MM.1S (cell line): ENCODE data around the gene SPTBN1.

ENCODE experiments used
- DNase-seq: peaks from one replicate; pipeline ENCODE4 v3.0.0-alpha.2; 2015
- H2AFZ ChIP-seq: fragments of 300-600 bp; sonication (generic); 2 replicates; pipeline ENCODE4 v1.6.0; 2016; ENCODE audit warnings: antibody characterized with exemption, low read length
- H3F3A ChIP-seq: fragments of 300-600 bp; sonication (generic); 2 replicates; pipeline ENCODE4 v1.6.1; 2016; ENCODE audit warnings: mild to moderate bottlenecking, antibody characterized with exemption, low read length, moderate library complexity, mixed read lengths; ENCODE audit not compliant: insufficient read depth
- H3K27ac ChIP-seq: fragments of 300-600 bp; sonication (generic); 2 replicates; pipeline ENCODE4 v1.5.1; 2016; ENCODE audit warnings: mild to moderate bottlenecking, low read length
- H3K27me3 ChIP-seq: fragments of 300-600 bp; sonication (generic); replicated peaks from 2 replicates; pipeline ENCODE4 v1.6.0; 2016; ENCODE audit warnings: low read length; ENCODE audit not compliant: insufficient read depth
- H3K36me3 ChIP-seq: fragments of 300-600 bp; sonication (generic); replicated peaks from 2 replicates; pipeline ENCODE4 v1.6.1; 2016; ENCODE audit warnings: mild to moderate bottlenecking, low read length, mixed read lengths; ENCODE audit not compliant: insufficient read depth
- H3K4me1 ChIP-seq: fragments of 300-600 bp; sonication (generic); 2 replicates; pipeline ENCODE4 v1.6.1; 2016; ENCODE audit warnings: low read length, mixed read lengths
- H3K4me2 ChIP-seq: fragments of 300-600 bp; sonication (generic); 2 replicates; pipeline ENCODE4 v1.6.0; 2016; ENCODE audit warnings: low read depth, low read length
- H3K4me3 ChIP-seq: fragments of 300-600 bp; sonication (generic); 2 replicates; pipeline ENCODE4 v1.5.1; 2016; ENCODE audit warnings: low read length, mixed read lengths
- H3K79me2 ChIP-seq: fragments of 300-600 bp; sonication (generic); 2 replicates; pipeline ENCODE4 v1.6.1; 2016; ENCODE audit warnings: mixed run types, low read length, mixed read lengths
- H3K9ac ChIP-seq: fragments of 300-600 bp; sonication (generic); 2 replicates; pipeline ENCODE4 v1.6.1; 2016; ENCODE audit warnings: low read length, mixed read lengths
- H3K9me2 ChIP-seq: fragments of 300-600 bp; sonication (generic); replicated peaks from 2 replicates; pipeline ENCODE4 v1.6.1; 2016; ENCODE audit warnings: mild to moderate bottlenecking, low read length, mixed read lengths; ENCODE audit not compliant: insufficient read depth
- H3K9me3 ChIP-seq: fragments of 300-600 bp; sonication (generic); replicated peaks from 2 replicates; pipeline ENCODE4 v1.6.1; 2016; ENCODE audit warnings: mild to moderate bottlenecking, low read length, mixed read lengths; ENCODE audit not compliant: insufficient read depth
- H4K20me1 ChIP-seq: fragments of 300-600 bp; sonication (generic); 2 replicates; pipeline ENCODE4 v1.6.1; 2016; ENCODE audit warnings: mild to moderate bottlenecking, low read length, moderate library complexity, mixed read lengths; ENCODE audit not compliant: insufficient read depth
- CTCF ChIP-seq: fragments of 300-600 bp; sonication (generic); IDR thresholded peaks from 2 replicates; pipeline ENCODE4 v1.5.1; 2016; ENCODE audit warnings: antibody characterized with exemption, low read length, mixed read lengths
- EZH2 ChIP-seq: fragments of 300-600 bp; sonication (generic); optimal IDR thresholded peaks from 2 replicates; pipeline ENCODE3; 2017; ENCODE audit warnings: low read depth, mild to moderate bottlenecking, antibody characterized with exemption, low read length, mixed read lengths
- EZH2phosphoT487 ChIP-seq: fragments of 300-600 bp; sonication (generic); IDR thresholded peaks from 2 replicates; pipeline ENCODE4 v1.6.1; 2018; ENCODE audit warnings: antibody characterized with exemption, low read length

Gene SPTBN1

GRCh38 chr2:54572636-54573536 lies 116.8 kb downstream of the SPTBN1 start:
- no peaks in the 10 kb centered on the region for H4K20me1 ChIP-seq
- H3K27ac ChIP-seq = no peak overlapping the region

GRCh38 chr2:54573537-54573919 lies 117.4 kb downstream of the SPTBN1 start:
- no peaks in the 10 kb centered on the region for H3K36me3 ChIP-seq
- peaks cover 39% of the 10 kb centered on the region for H3F3A ChIP-seq
- no peak for TF ChIP-seq CTCF
- TF ChIP-seq EZH2phosphoT487 = no peak
- TF ChIP-seq EZH2 = no peak
- no peak overlapping the region for H3K4me3 ChIP-seq
- no peaks in the 10 kb centered on the region for H3K9me2 ChIP-seq
- no peaks in the 10 kb centered on the region for H3K9me3 ChIP-seq
- peaks cover 80% of the 10 kb centered on the region for H3K4me1 ChIP-seq
- peaks cover 100% of the 10 kb centered on the region for H3K79me2 ChIP-seq
- no peaks in the 10 kb centered on the region for H3K27me3 ChIP-seq
- H4K20me1 ChIP-seq = no peaks in the 10 kb centered on the region
- H3K9ac ChIP-seq = no peak overlapping the region
- no peak for DNase-seq
- H3K4me2 ChIP-seq = no peak overlapping the region
- H2AFZ ChIP-seq = no peak overlapping the region
- H3K27ac ChIP-seq = no peak overlapping the region

More at GRCh38 chr2:54572636-54573536, 116.8 kb downstream of the SPTBN1 start:
- no peaks in the 10 kb centered on the region for H3K9me2 ChIP-seq
- no peaks in the 10 kb centered on the region for H3K36me3 ChIP-seq
- H3K4me2 ChIP-seq = no peak overlapping the region
- no peak overlapping the region for H3K4me3 ChIP-seq
- peaks cover 42% of the 10 kb centered on the region for H3F3A ChIP-seq
- peaks cover 77% of the 10 kb centered on the region for H3K4me1 ChIP-seq
- no peak overlapping the region for H2AFZ ChIP-seq
- peaks cover 100% of the 10 kb centered on the region for H3K79me2 ChIP-seq
- H3K27me3 ChIP-seq = no peaks in the 10 kb centered on the region
- DNase-seq = no peak
- no peak for TF ChIP-seq CTCF
- no peak for TF ChIP-seq EZH2
- TF ChIP-seq EZH2phosphoT487 = no peak
- no peaks in the 10 kb centered on the region for H3K9me3 ChIP-seq
- H3K9ac ChIP-seq = no peak overlapping the region

GRCh38 chr2:54574107-54574859 lies 118.2 kb downstream of the SPTBN1 start:
- no peak overlapping the region for H3K4me2 ChIP-seq
- no peaks in the 10 kb centered on the region for H3K9me3 ChIP-seq
- H2AFZ ChIP-seq = no peak overlapping the region
- 0 out of 2 replicates have a peak, but pooled peaks cover 7% of the 10 kb centered on the region for H4K20me1 ChIP-seq
- no peak overlapping the region for H3K27ac ChIP-seq
- no peaks in the 10 kb centered on the region for H3K9me2 ChIP-seq
- peaks cover 100% of the 10 kb centered on the region for H3K79me2 ChIP-seq
- no peaks in the 10 kb centered on the region for H3K27me3 ChIP-seq
- peaks cover 39% of the 10 kb centered on the region for H3F3A ChIP-seq
- peaks cover 87% of the 10 kb centered on the region for H3K4me1 ChIP-seq
- TF ChIP-seq EZH2 (no peak), EZH2phosphoT487 (no peak), CTCF (no peak)
- no peak overlapping the region for H3K9ac ChIP-seq
- DNase-seq = no peak
- H3K4me3 ChIP-seq = no peak overlapping the region
- no peaks in the 10 kb centered on the region for H3K36me3 ChIP-seq
